Panc1 (cell line): ENCODE measurements around the gene MPZL1. TPM values are rescaled to one million over a fixed set of nuclear protein-coding genes. Genes with fewer than 3 reads are reported as not detected.

Source experiments
- ATAC-seq: fragments of 200-7000 bp; cut with Tn5 transposase; 2 replicates; pipeline ENCODE4 v1.9.1; 2020; ENCODE audit warnings: mild to moderate bottlenecking, moderate library complexity
- BruUV-seq: library from RNA; stranded (reverse); fragments of 400-500 nt; replicated peaks from 2 replicates; lab custom pipeline; 2021; lab: Mats Ljungman, UMichigan
- CTCF ChIA-PET: fragments of 300-600 bp; sonication (Branson Sonifier 250); formaldehyde crosslinking; loops from one replicate; lab custom pipeline; 2022; ENCODE audit warnings: antibody characterized with exemption; lab: Charles Lee
- POLR2A ChIA-PET: fragments of 300-600 bp; sonication (Branson Sonifier 250); formaldehyde crosslinking; loops from one replicate; lab custom pipeline; 2022; ENCODE audit warnings: antibody characterized with exemption; lab: Charles Lee
- DNase-seq: peaks from one replicate; pipeline ENCODE4 v3.0.0-alpha.2; 2010; ENCODE audit warnings: low read depth, low spot score
- H3K27ac ChIP-seq: 2 replicates; pipeline ENCODE4 v1.5.1; 2011; ENCODE audit warnings: mild to moderate bottlenecking, low read length, inconsistent platforms
- H3K27me3 ChIP-seq: fragments of 200-500 bp; sonication (Bioruptor generic); 2 replicates; pipeline ENCODE4 v1.6.0; 2014; ENCODE audit warnings: low read length, inconsistent platforms; ENCODE audit not compliant: control insufficient read depth, insufficient read depth
- H3K36me3 ChIP-seq: fragments of 200-500 bp; sonication (Bioruptor generic); 2 replicates; pipeline ENCODE4 v1.5.1; 2014; ENCODE audit warnings: inconsistent platforms, mild to moderate bottlenecking, low read length, moderate library complexity; ENCODE audit not compliant: control insufficient read depth, insufficient read depth
- H3K4me1 ChIP-seq: 2 replicates; pipeline ENCODE4 v1.5.1; 2011; ENCODE audit warnings: inconsistent platforms, mild to moderate bottlenecking, low read length, moderate library complexity; ENCODE audit not compliant: control insufficient read depth, insufficient read depth
- H3K4me3 ChIP-seq, 2 experiments: 2 replicates each; pipeline ENCODE4 v1.5.1; 2011 to 2012; ENCODE audit warnings: low read depth in 2 of 2, low read length in 2 of 2, mild to moderate bottlenecking in 2 of 2, inconsistent platforms in 1 of 2, moderate library complexity in 1 of 2
- H3K9me3 ChIP-seq: fragments of 200-500 bp; sonication (Bioruptor generic); 2 replicates; pipeline ENCODE4 v1.5.1; 2014; ENCODE audit warnings: low read depth, mild to moderate bottlenecking, inconsistent platforms, low read length, moderate library complexity; ENCODE audit not compliant: control insufficient read depth, insufficient read depth
- CTCF ChIP-seq: fragments of 450-650 bp; IDR thresholded peaks from 2 replicates; pipeline ENCODE4 v1.5.1; 2017; ENCODE audit warnings: mild to moderate bottlenecking
- POLR2AphosphoS5 ChIP-seq: IDR thresholded peaks from 2 replicates; pipeline ENCODE4 v1.6.1; 2012; ENCODE audit warnings: mild to moderate bottlenecking, low read depth, low read length, moderate library complexity
- REST ChIP-seq, 2 experiments: IDR thresholded peaks; 2 replicates each; pipeline ENCODE4 v1.6.1; 2011 to 2012; ENCODE audit warnings: low read depth in 2 of 2, control low read depth in 1 of 2, low read length in 1 of 2, mild to moderate bottlenecking in 1 of 2, moderate library complexity in 1 of 2; ENCODE audit not compliant: insufficient read depth in 1 of 2
- SIN3A ChIP-seq: IDR thresholded peaks from 2 replicates; pipeline ENCODE4 v1.6.1; 2012; ENCODE audit warnings: low read depth, mild to moderate bottlenecking, low read length, moderate library complexity, borderline replicate concordance; ENCODE audit not compliant: insufficient read depth
- TCF7L2 ChIP-seq: IDR thresholded peaks from 2 replicates; pipeline ENCODE4 v1.6.1; 2011; ENCODE audit warnings: mild to moderate bottlenecking, low read depth, low read length, inconsistent platforms
- in situ Hi-C: cut with HindIII; loops from 2 replicates; pipeline ENCODE4 v1.10.0; 2016; ENCODE audit warnings: low sequenced_read_pairs, low pct_unique_long_range_greater_than_20kb
- intact Hi-C: fragments of 100-400 bp; cut with micrococcal nuclease; formaldehyde crosslinking; loops from one replicate; pipeline ENCODE4 v1.10.0; 2022; ENCODE audit not compliant: unreplicated experiment
- total RNA-seq: library from RNA; stranded (reverse); gene quantifications from one replicate; pipeline ENCODE4 v1.2.1, GENCODE V29; 2021; ENCODE audit not compliant: unreplicated experiment

The MPZL1 gene
- total RNA-seq, 1 experiment from 2014 or later, result 72.0 TPM

- H3K36me3 ChIP-seq, result no peaks in the 10 kb centered on the region
- no TSS peak for BruUV-seq
- no peak for TF ChIP-seq POLR2AphosphoS5
- no peak for TF ChIP-seq CTCF
- TF ChIP-seq REST (IDR thresholded peaks at IDR 0.05; ENCODE audit: insufficient read depth in 1 of 2, low read depth in 2 of 2, low read length in 1 of 2), result no peak
- no peak for TF ChIP-seq TCF7L2
- TF ChIP-seq SIN3A, result no peak
- ATAC-seq (peak; percentile 99), DNase-seq (no peak)
- ChIA-PET CTCF (no interaction called here), POLR2A (no interaction called here)
- H3K9me3 ChIP-seq, result no peaks in the 10 kb centered on the region
- H3K4me3 ChIP-seq, result peak overlapping the region; percentile 31 to 53
- in situ Hi-C loops, result no loop called here
- H3K27me3 ChIP-seq, result no peaks in the 10 kb centered on the region
- H3K27ac ChIP-seq, result peak overlapping the region; percentile 49; the same call in 1 of the 2 replicates
- H3K4me1 ChIP-seq, result peaks cover 4% of the 10 kb centered on the region; the same call in 1 of the 2 replicates
- intact Hi-C loops, result no loop called here
These were observed 98.3 kb downstream of the MPZL1 start for GRCh38 chr1:167819849-167820683.

GRCh38 chr1:167820684-167821355 lies 99.0 kb downstream of the MPZL1 start:
- Histone ChIP-seq H3K36me3 (no peaks in the 10 kb centered on the region), H3K27me3 (no peaks in the 10 kb centered on the region), H3K9me3 (no peaks in the 10 kb centered on the region), H3K4me3 (peak overlapping the region in 1 of 2 experiments; percentile 53; a peak in 2 of 4 replicates), H3K27ac (no peak overlapping the region), H3K4me1 (peaks cover 4% of the 10 kb centered on the region; the same call in 1 of the 2 replicates)
- no peak for TF ChIP-seq TCF7L2
- TF ChIP-seq SIN3A, result no peak
- in situ Hi-C loops (no loop called here), intact Hi-C loops (no loop called here)
- POLR2A ChIA-PET, result no interaction called here
- BruUV-seq, result no TSS peak
- CTCF ChIA-PET, result no interaction called here
- ATAC-seq (0 out of 2 replicates have a peak, but pooled peaks have one; percentile 35), DNase-seq (no peak)
